GM23338 (cell line): ENCODE results near the gene SLC36A1. TPM values are rescaled to one million over a fixed set of nuclear protein-coding genes. Genes with fewer than 3 reads are reported as not detected.

Experiments
- ATAC-seq: fragments of 200-7000 bp; cut with Tn5 transposase; 3 replicates; pipeline ENCODE4 v1.9.1; 2020
- DNase-seq: peaks from one replicate; pipeline ENCODE4 v3.0.0-alpha.2; 2015; ENCODE audit warnings: low spot score
- H2AFZ ChIP-seq: fragments of 200-600 bp; sonication (generic); 2 replicates; pipeline ENCODE4 v1.8.0; 2016; ENCODE audit warnings: antibody characterized with exemption, mild to moderate bottlenecking, moderate library complexity
- H3F3A ChIP-seq: fragments of 200-600 bp; sonication (generic); replicated peaks from 2 replicates; pipeline ENCODE4 v1.8.0; 2017; ENCODE audit warnings: antibody characterized with exemption, mixed run types, low read depth
- H3K27ac ChIP-seq: fragments of 200-600 bp; sonication (generic); 2 replicates; pipeline ENCODE4 v1.6.1; 2016; ENCODE audit warnings: low read depth
- H3K27me3 ChIP-seq: fragments of 200-600 bp; sonication (generic); 2 replicates; pipeline ENCODE4 v1.8.0; 2016; ENCODE audit warnings: mild to moderate bottlenecking, mixed run types, moderate library complexity; ENCODE audit not compliant: insufficient read depth
- H3K36me3 ChIP-seq: fragments of 200-600 bp; sonication (generic); 2 replicates; pipeline ENCODE4 v1.8.0; 2016; ENCODE audit warnings: mild to moderate bottlenecking; ENCODE audit not compliant: insufficient read depth
- H3K4me1 ChIP-seq: fragments of 200-600 bp; sonication (generic); 2 replicates; pipeline ENCODE4 v1.8.0; 2016; ENCODE audit warnings: mild to moderate bottlenecking, moderate library complexity; ENCODE audit not compliant: insufficient read depth
- H3K4me2 ChIP-seq: fragments of 200-600 bp; sonication (generic); 2 replicates; pipeline ENCODE4 v1.7.1; 2017; ENCODE audit warnings: mixed run types
- H3K4me3 ChIP-seq: fragments of 200-600 bp; sonication (generic); 2 replicates; pipeline ENCODE4 v1.6.1; 2016; ENCODE audit warnings: mixed run types
- H3K79me2 ChIP-seq: fragments of 200-600 bp; sonication (generic); replicated peaks from 2 replicates; pipeline ENCODE4 v1.8.0; 2017; ENCODE audit warnings: mild to moderate bottlenecking; ENCODE audit not compliant: insufficient read depth
- H3K9me2 ChIP-seq: fragments of 200-600 bp; sonication (generic); 2 replicates; pipeline ENCODE4 v1.8.0; 2017; ENCODE audit not compliant: insufficient read depth
- H4K20me1 ChIP-seq: fragments of 200-600 bp; sonication (generic); replicated peaks from 2 replicates; pipeline ENCODE4 v1.8.0; 2017; ENCODE audit warnings: mild to moderate bottlenecking; ENCODE audit not compliant: insufficient read depth
- H3K27ac Mint-ChIP-seq: 2 replicates; pipeline ENCODE4 v1.8.0; 2020; ENCODE audit warnings: inconsistent platforms, mild to moderate bottlenecking, moderate library complexity, mixed read lengths
- H3K27me3 Mint-ChIP-seq: 3 replicates; pipeline ENCODE4 v1.8.0; 2022; ENCODE audit warnings: low read depth, mild to moderate bottlenecking, moderate library complexity, mixed read lengths, inconsistent platforms; ENCODE audit not compliant: insufficient read depth, poor library complexity
- H3K36me3 Mint-ChIP-seq: 3 replicates; pipeline ENCODE4 v1.8.0; 2021; ENCODE audit warnings: low read depth, mild to moderate bottlenecking, inconsistent platforms, moderate library complexity, mixed read lengths
- H3K4me1 Mint-ChIP-seq: 3 replicates; pipeline ENCODE4 v1.8.0; 2020; ENCODE audit warnings: mild to moderate bottlenecking, inconsistent platforms, mixed read lengths
- H3K4me3 Mint-ChIP-seq: 3 replicates; pipeline ENCODE4 v1.8.0; 2021; ENCODE audit warnings: moderate library complexity, mild to moderate bottlenecking, inconsistent platforms, mixed read lengths
- H3K9me3 Mint-ChIP-seq: 3 replicates; pipeline ENCODE4 v1.8.0; 2020; ENCODE audit warnings: moderate library complexity, mild to moderate bottlenecking, inconsistent platforms, mixed read lengths
- CREB1 ChIP-seq: fragments of 250-450 bp; sonication (Bioruptor Pico); IDR thresholded peaks from 2 replicates; pipeline ENCODE4 v1.5.0; 2020; ENCODE audit warnings: low read depth, mild to moderate bottlenecking, moderate library complexity
- ETS1 ChIP-seq: IDR thresholded peaks from 2 replicates; pipeline ENCODE4 v1.6.1; 2016; ENCODE audit warnings: antibody characterized with exemption
- EZH2 ChIP-seq: fragments of 200-600 bp; sonication (generic); IDR thresholded peaks from one replicate; pipeline ENCODE4 v1.8.0; 2017; ENCODE audit warnings: antibody characterized with exemption, mild to moderate bottlenecking, low read depth; ENCODE audit not compliant: unreplicated experiment
- EZH2phosphoT487 ChIP-seq: fragments of 200-600 bp; sonication (generic); IDR thresholded peaks from one replicate; pipeline ENCODE4 v1.8.1; 2018; ENCODE audit warnings: antibody characterized with exemption; ENCODE audit not compliant: unreplicated experiment
- JUNB ChIP-seq: IDR thresholded peaks from one replicate; pipeline ENCODE4 v1.6.1; 2016; ENCODE audit warnings: antibody characterized with exemption; ENCODE audit not compliant: unreplicated experiment
- NANOG ChIP-seq: IDR thresholded peaks from 2 replicates; pipeline ENCODE4 v1.6.1; 2016; ENCODE audit warnings: antibody characterized with exemption, borderline replicate concordance
- REST ChIP-seq: IDR thresholded peaks from one replicate; pipeline ENCODE4 v1.6.1; 2018; ENCODE audit warnings: antibody characterized with exemption; ENCODE audit not compliant: unreplicated experiment
- STAT1 ChIP-seq: IDR thresholded peaks from one replicate; pipeline ENCODE4 v1.6.1; 2016; ENCODE audit warnings: antibody characterized with exemption; ENCODE audit not compliant: unreplicated experiment
- ZNF114 ChIP-seq: fragments of 250-450 bp; sonication (Bioruptor Pico); IDR thresholded peaks from 2 replicates; pipeline ENCODE4 v1.5.0; 2020; ENCODE audit warnings: mild to moderate bottlenecking, moderate library complexity
- ZNF331 ChIP-seq: fragments of 250-450 bp; sonication (Bioruptor Pico); IDR thresholded peaks from 2 replicates; pipeline ENCODE4 v1.5.0; 2020; ENCODE audit warnings: low read depth, mild to moderate bottlenecking, moderate library complexity
- ZNF462 ChIP-seq: fragments of 250-450 bp; sonication (Bioruptor Pico); IDR thresholded peaks from 2 replicates; pipeline ENCODE4 v1.5.0; 2020; ENCODE audit warnings: mild to moderate bottlenecking, moderate library complexity
- polyA plus RNA-seq: library from polyadenylated mRNA; unstranded; fragments of >200 nt; fragmentation: Nextera tagmentation; extraction: Ambion mirVana; gene quantifications from 2 replicates; pipeline ENCODE4 v1.2.1, GENCODE V29; 2016
- total RNA-seq: library from RNA; depleted of rRNA; stranded (reverse); fragments of >200 nt; shearing (Covaris generic); gene quantifications from 2 replicates; pipeline ENCODE4 v1.2.3, GENCODE V29; 2014
- TF ChIP-seq, protein P1 (sequence below), 2 experiments: fragments of 200-600 bp in 1 of 2; sonication (generic) in 1 of 2; conservative IDR thresholded peaks; 2 replicates each; pipeline versions ENCODE4 v1.5.1 to v1.6.1; 2016 to 2017; ENCODE audit warnings: antibody characterized with exemption in 2 of 2, low read depth in 2 of 2, mild to moderate bottlenecking in 2 of 2, moderate library complexity in 1 of 2

SLC36A1 gene
- total and polyA plus RNA-seq, 2 experiments from 2014 or later = 5.2 to 10.4 TPM

GRCh38 chr5:151490627-151491026 lies 43.2 kb downstream of the SLC36A1 start:
- Histone ChIP-seq H3K4me2 (no peak overlapping the region), H2AFZ (no peak overlapping the region), H3K9me2 (no peaks in the 10 kb centered on the region; the same call in 1 of the 2 replicates), H3K36me3 (no peaks in the 10 kb centered on the region), H3F3A (no peaks in the 10 kb centered on the region), H3K4me3 (no peak overlapping the region), H3K79me2 (no peaks in the 10 kb centered on the region), H3K27ac (no peak overlapping the region), H4K20me1 (no peaks in the 10 kb centered on the region), H3K27me3 (no peaks in the 10 kb centered on the region), H3K4me1 (peaks cover 4% of the 10 kb centered on the region)
- Mint-ChIP-seq H3K4me3 (no peak overlapping the region), H3K27me3 (peaks cover 2% of the 10 kb centered on the region), H3K9me3 (0 out of 3 replicates have a peak, but pooled peaks cover 6% of the 10 kb centered on the region), H3K4me1 (peaks cover 9% of the 10 kb centered on the region), H3K36me3 (peaks cover 5% of the 10 kb centered on the region; the same call in 2 of the 3 replicates), H3K27ac (no peak overlapping the region)
- TF ChIP-seq ZNF331 (CRISPR knock-in tag) (no peak), JUNB (no peak), EZH2 (no peak), CREB1 (no peak), EZH2phosphoT487 (no peak), NANOG (no peak), REST (no peak), STAT1 (no peak), ZNF462 (CRISPR knock-in tag) (no peak), ZNF114 (no peak), ETS1 (no peak)
- TF ChIP-seq, protein P1, sequence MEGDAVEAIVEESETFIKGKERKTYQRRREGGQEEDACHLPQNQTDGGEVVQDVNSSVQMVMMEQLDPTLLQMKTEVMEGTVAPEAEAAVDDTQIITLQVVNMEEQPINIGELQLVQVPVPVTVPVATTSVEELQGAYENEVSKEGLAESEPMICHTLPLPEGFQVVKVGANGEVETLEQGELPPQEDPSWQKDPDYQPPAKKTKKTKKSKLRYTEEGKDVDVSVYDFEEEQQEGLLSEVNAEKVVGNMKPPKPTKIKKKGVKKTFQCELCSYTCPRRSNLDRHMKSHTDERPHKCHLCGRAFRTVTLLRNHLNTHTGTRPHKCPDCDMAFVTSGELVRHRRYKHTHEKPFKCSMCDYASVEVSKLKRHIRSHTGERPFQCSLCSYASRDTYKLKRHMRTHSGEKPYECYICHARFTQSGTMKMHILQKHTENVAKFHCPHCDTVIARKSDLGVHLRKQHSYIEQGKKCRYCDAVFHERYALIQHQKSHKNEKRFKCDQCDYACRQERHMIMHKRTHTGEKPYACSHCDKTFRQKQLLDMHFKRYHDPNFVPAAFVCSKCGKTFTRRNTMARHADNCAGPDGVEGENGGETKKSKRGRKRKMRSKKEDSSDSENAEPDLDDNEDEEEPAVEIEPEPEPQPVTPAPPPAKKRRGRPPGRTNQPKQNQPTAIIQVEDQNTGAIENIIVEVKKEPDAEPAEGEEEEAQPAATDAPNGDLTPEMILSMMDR (conservative IDR thresholded peaks at IDR 0.05; ENCODE audit: low read depth in 2 of 2) = no peak
- ATAC-seq = no peak
- no peak for DNase-seq
